Astrocyte (in vitro differentiated cells and primary cell): ENCODE measurements around the gene FHIT.

ENCODE experiments used
- EZH2 ChIP-seq: IDR thresholded peaks from 2 replicates; pipeline ENCODE4 v1.6.1; 2012; ENCODE audit warnings: mild to moderate bottlenecking, low read length, inconsistent platforms; ENCODE audit not compliant: insufficient read depth
- TF ChIP-seq, protein P1 (sequence below): IDR thresholded peaks from 2 replicates; pipeline ENCODE4 v1.5.1; 2011; ENCODE audit warnings: low read depth, mild to moderate bottlenecking, inconsistent platforms, low read length, moderate library complexity; ENCODE audit not compliant: insufficient read depth

DNA sequence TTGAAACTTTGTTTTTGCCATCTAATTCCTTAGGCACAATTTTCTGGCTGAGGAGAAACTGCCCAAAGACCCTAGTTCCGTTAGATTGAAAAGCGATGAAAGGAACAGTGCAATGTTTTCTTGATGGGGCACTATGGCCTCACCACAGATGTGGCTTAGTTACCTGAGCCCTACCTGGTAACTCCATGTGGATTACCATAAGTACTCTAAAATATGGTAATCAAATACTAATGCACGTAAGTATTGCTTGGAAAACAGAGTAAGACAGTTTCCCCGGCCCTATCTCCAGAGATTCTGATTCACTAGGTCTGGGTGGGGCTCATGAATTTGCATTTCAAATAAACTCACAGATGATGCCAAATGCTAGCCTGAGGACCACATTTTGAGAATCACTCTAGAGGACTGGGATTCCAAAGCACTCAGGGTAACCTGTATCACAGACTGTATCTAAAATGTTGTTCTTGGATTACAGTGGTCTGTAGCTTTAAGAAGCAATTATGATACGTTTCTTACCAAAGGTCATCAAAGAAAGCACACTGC is 806.3 kb downstream of the FHIT start:
- TF ChIP-seq, protein P1, sequence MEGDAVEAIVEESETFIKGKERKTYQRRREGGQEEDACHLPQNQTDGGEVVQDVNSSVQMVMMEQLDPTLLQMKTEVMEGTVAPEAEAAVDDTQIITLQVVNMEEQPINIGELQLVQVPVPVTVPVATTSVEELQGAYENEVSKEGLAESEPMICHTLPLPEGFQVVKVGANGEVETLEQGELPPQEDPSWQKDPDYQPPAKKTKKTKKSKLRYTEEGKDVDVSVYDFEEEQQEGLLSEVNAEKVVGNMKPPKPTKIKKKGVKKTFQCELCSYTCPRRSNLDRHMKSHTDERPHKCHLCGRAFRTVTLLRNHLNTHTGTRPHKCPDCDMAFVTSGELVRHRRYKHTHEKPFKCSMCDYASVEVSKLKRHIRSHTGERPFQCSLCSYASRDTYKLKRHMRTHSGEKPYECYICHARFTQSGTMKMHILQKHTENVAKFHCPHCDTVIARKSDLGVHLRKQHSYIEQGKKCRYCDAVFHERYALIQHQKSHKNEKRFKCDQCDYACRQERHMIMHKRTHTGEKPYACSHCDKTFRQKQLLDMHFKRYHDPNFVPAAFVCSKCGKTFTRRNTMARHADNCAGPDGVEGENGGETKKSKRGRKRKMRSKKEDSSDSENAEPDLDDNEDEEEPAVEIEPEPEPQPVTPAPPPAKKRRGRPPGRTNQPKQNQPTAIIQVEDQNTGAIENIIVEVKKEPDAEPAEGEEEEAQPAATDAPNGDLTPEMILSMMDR, result no peak
- TF ChIP-seq EZH2, result no peak
